HL-60 (cell line): Measurements from ENCODE around the gene SPHK1.

Source experiments
- TF ChIP-seq, protein P1 (sequence below): IDR thresholded peaks from one replicate; pipeline ENCODE4 v1.5.1; 2011; ENCODE audit warnings: low read length, control low read depth, inconsistent platforms; ENCODE audit not compliant: insufficient read depth
- TF ChIP-seq, protein P2 (sequence below): IDR thresholded peaks from 2 replicates; pipeline ENCODE4 v1.6.1; 2012; ENCODE audit warnings: low read depth; ENCODE audit not compliant: insufficient replicate concordance

DNA sequence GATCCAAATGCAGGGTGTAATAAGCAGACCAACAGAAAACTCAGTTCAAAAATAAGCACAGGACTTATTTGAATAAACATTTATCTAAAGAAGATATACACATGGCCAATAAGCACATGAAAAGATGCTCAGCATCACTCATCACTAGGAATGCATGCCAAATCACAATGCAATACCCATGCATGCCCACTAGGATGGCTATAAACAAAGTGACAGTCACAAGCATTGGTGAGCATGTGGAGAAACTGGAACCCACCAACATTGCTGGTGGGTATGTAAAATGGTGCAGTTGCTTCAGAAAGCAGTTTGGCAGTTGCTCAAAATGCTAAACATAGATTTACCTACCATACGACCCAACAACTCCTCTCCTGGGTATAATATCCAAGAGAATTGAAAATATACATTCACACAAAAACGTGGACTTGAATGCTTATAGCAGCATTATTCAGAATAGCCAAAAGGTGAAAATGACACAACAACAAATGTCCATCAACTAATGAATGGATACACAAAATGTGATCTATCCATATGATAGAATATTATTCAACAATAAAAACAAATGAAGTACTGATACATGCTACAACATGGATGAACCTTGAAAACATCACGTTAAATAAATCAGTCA is 48.4 kb downstream of the SPHK1 start:
- TF ChIP-seq, protein P1, sequence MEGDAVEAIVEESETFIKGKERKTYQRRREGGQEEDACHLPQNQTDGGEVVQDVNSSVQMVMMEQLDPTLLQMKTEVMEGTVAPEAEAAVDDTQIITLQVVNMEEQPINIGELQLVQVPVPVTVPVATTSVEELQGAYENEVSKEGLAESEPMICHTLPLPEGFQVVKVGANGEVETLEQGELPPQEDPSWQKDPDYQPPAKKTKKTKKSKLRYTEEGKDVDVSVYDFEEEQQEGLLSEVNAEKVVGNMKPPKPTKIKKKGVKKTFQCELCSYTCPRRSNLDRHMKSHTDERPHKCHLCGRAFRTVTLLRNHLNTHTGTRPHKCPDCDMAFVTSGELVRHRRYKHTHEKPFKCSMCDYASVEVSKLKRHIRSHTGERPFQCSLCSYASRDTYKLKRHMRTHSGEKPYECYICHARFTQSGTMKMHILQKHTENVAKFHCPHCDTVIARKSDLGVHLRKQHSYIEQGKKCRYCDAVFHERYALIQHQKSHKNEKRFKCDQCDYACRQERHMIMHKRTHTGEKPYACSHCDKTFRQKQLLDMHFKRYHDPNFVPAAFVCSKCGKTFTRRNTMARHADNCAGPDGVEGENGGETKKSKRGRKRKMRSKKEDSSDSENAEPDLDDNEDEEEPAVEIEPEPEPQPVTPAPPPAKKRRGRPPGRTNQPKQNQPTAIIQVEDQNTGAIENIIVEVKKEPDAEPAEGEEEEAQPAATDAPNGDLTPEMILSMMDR = peak; percentile 27
- TF ChIP-seq, protein P2, sequence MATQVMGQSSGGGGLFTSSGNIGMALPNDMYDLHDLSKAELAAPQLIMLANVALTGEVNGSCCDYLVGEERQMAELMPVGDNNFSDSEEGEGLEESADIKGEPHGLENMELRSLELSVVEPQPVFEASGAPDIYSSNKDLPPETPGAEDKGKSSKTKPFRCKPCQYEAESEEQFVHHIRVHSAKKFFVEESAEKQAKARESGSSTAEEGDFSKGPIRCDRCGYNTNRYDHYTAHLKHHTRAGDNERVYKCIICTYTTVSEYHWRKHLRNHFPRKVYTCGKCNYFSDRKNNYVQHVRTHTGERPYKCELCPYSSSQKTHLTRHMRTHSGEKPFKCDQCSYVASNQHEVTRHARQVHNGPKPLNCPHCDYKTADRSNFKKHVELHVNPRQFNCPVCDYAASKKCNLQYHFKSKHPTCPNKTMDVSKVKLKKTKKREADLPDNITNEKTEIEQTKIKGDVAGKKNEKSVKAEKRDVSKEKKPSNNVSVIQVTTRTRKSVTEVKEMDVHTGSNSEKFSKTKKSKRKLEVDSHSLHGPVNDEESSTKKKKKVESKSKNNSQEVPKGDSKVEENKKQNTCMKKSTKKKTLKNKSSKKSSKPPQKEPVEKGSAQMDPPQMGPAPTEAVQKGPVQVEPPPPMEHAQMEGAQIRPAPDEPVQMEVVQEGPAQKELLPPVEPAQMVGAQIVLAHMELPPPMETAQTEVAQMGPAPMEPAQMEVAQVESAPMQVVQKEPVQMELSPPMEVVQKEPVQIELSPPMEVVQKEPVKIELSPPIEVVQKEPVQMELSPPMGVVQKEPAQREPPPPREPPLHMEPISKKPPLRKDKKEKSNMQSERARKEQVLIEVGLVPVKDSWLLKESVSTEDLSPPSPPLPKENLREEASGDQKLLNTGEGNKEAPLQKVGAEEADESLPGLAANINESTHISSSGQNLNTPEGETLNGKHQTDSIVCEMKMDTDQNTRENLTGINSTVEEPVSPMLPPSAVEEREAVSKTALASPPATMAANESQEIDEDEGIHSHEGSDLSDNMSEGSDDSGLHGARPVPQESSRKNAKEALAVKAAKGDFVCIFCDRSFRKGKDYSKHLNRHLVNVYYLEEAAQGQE = no peak
